Stimulated activated naive CD8-positive, alpha-beta T cell treated with anti-CD3 and anti-CD28 coated beads, Interleukin-15, amount 100 ng/mL, for 72 hours (primary cell): ENCODE results near the gene NCOA1.
"Not testable (repeated sequence)": the region's sequence is repeated elsewhere in the genome, so short reads cannot be mapped to it uniquely, and the experiment has no call there.

Source experiments
- ATAC-seq: fragments of 150-1000 bp; cut with Tn5 transposase; 2 replicates; pipeline ENCODE4 v1.10.0; 2021; ENCODE audit warnings: mild to moderate bottlenecking, moderate library complexity
- DNase-seq, 2 donors: peaks; one replicate each; pipeline ENCODE4 v3.0.0; 2021 to 2022
- H3K27ac Mint-ChIP-seq, 2 donors: one replicate each; pipeline ENCODE4 v1.8.0; 2022; ENCODE audit warnings: mild to moderate bottlenecking in 2 of 2, mixed read lengths in 2 of 2, moderate library complexity in 2 of 2
- H3K27me3 Mint-ChIP-seq: one replicate; pipeline ENCODE4 v1.8.0; 2022; ENCODE audit warnings: mixed read lengths
- H3K4me1 Mint-ChIP-seq: one replicate; pipeline ENCODE4 v1.8.0; 2022; ENCODE audit warnings: mild to moderate bottlenecking, mixed read lengths
- H3K4me3 Mint-ChIP-seq, 2 donors: one replicate each; pipeline ENCODE4 v1.8.0; 2022; ENCODE audit warnings: mild to moderate bottlenecking in 2 of 2, mixed read lengths in 2 of 2, moderate library complexity in 1 of 2
- H3K9me3 Mint-ChIP-seq, 2 donors: one replicate each; pipeline ENCODE4 v1.8.0; 2022; ENCODE audit warnings: mixed read lengths in 2 of 2

The NCOA1 gene

GRCh38 chr2:24638568-24638967 is 147.5 kb downstream of the NCOA1 start:
- Mint-ChIP-seq H3K27ac (no peak overlapping the region), H3K4me1 (peaks cover 27% of the 10 kb centered on the region), H3K27me3 (no peaks in the 10 kb centered on the region), H3K4me3 (no peak overlapping the region), H3K9me3 (peaks cover 9% of the 10 kb centered on the region in 2 donors)
- DNase-seq, result no peak
- ATAC-seq, result no peak

- ATAC-seq, result no peak
- H3K4me3 Mint-ChIP-seq, result no peak overlapping the region
- DNase-seq, result no peak
- H3K27me3 Mint-ChIP-seq, result no peaks in the 10 kb centered on the region
- peaks cover 27% of the 10 kb centered on the region for H3K4me1 Mint-ChIP-seq
- H3K9me3 Mint-ChIP-seq, result peaks cover 9% of the 10 kb centered on the region in 2 donors
- no peak overlapping the region for H3K27ac Mint-ChIP-seq
These were observed 151.3 kb downstream of the NCOA1 start for GRCh38 chr2:24642351-24642750.

GRCh38 chr2:24643051-24643450 is 152.0 kb downstream of the NCOA1 start:
- Mint-ChIP-seq H3K9me3 (peaks cover 7 to 8% of the 10 kb centered on the region in 2 donors), H3K27me3 (no peaks in the 10 kb centered on the region), H3K27ac (no peak overlapping the region), H3K4me3 (no peak overlapping the region), H3K4me1 (peaks cover 27% of the 10 kb centered on the region)
- DNase-seq (no peak), ATAC-seq (no peak)

GRCh38 chr2:24644032-24644431 is 153.0 kb downstream of the NCOA1 start:
- Mint-ChIP-seq H3K4me3 (no peak overlapping the region), H3K4me1 (peaks cover 19% of the 10 kb centered on the region), H3K27me3 (no peaks in the 10 kb centered on the region), H3K27ac (no peak overlapping the region), H3K9me3 (no peaks in the 10 kb centered on the region)
- no peak for DNase-seq
- no peak for ATAC-seq

GRCh38 chr2:24650997-24651642 is 160.1 kb downstream of the NCOA1 start:
- no peak for DNase-seq
- Mint-ChIP-seq H3K27ac (no peak overlapping the region), H3K4me1 (no peaks in the 10 kb centered on the region), H3K4me3 (no peak overlapping the region), H3K9me3 (peaks cover 0 to 5% of the 10 kb centered on the region in 2 donors), H3K27me3 (no peaks in the 10 kb centered on the region)
- ATAC-seq, result no peak

GRCh38 chr2:24651643-24652003 is 160.6 kb downstream of the NCOA1 start:
- no peak for DNase-seq
- H3K9me3 Mint-ChIP-seq, result peaks cover 0 to 5% of the 10 kb centered on the region in 2 donors
- H3K4me1 Mint-ChIP-seq, result no peaks in the 10 kb centered on the region
- H3K27ac Mint-ChIP-seq, result no peak overlapping the region
- no peaks in the 10 kb centered on the region for H3K27me3 Mint-ChIP-seq
- no peak for ATAC-seq
- no peak overlapping the region for H3K4me3 Mint-ChIP-seq

GRCh38 chr2:24652265-24653182 is 161.5 kb downstream of the NCOA1 start:
- ATAC-seq (no peak), DNase-seq (no peak)
- no peaks in the 10 kb centered on the region for H3K4me1 Mint-ChIP-seq
- H3K9me3 Mint-ChIP-seq, result peaks cover 0 to 5% of the 10 kb centered on the region in 2 donors
- H3K27me3 Mint-ChIP-seq, result no peaks in the 10 kb centered on the region
- peak overlapping the region in 1 of 2 donors; percentile 64 for H3K27ac Mint-ChIP-seq
- H3K4me3 Mint-ChIP-seq, result no peak overlapping the region

- Mint-ChIP-seq H3K27ac (no peak overlapping the region), H3K4me1 (peaks cover 6% of the 10 kb centered on the region), H3K9me3 (no peaks in the 10 kb centered on the region), H3K4me3 (no peak overlapping the region), H3K27me3 (no peaks in the 10 kb centered on the region)
- DNase-seq (no peak), ATAC-seq (no peak)
These were observed 166.8 kb downstream of the NCOA1 start for GRCh38 chr2:24657818-24658217.

- Mint-ChIP-seq H3K4me1 (peaks cover 6% of the 10 kb centered on the region), H3K9me3 (no peaks in the 10 kb centered on the region), H3K27me3 (no peaks in the 10 kb centered on the region), H3K27ac (peak overlapping the region in 1 of 2 donors; percentile 15), H3K4me3 (no peak overlapping the region)
- ATAC-seq (no peak), DNase-seq (no peak)
These were observed 167.6 kb downstream of the NCOA1 start for GRCh38 chr2:24658531-24659202.

- peaks cover 6% of the 10 kb centered on the region for H3K4me1 Mint-ChIP-seq
- no peaks in the 10 kb centered on the region for H3K9me3 Mint-ChIP-seq
- ATAC-seq (no peak), DNase-seq (no peak)
- no peak overlapping the region for H3K4me3 Mint-ChIP-seq
- H3K27me3 Mint-ChIP-seq, result no peaks in the 10 kb centered on the region
- no peak overlapping the region for H3K27ac Mint-ChIP-seq
These were observed 168.8 kb downstream of the NCOA1 start for GRCh38 chr2:24659862-24660261.

GRCh38 chr2:24667542-24667941 is 176.5 kb downstream of the NCOA1 start:
- H3K27ac Mint-ChIP-seq, result peak overlapping the region in 1 of 2 donors; percentile 42
- ATAC-seq, result no peak

GRCh38 chr2:24671230-24671629 is 180.2 kb downstream of the NCOA1 start:
- Mint-ChIP-seq H3K9me3 (no peaks in the 10 kb centered on the region), H3K27me3 (no peaks in the 10 kb centered on the region), H3K27ac (no peak overlapping the region), H3K4me3 (no peak overlapping the region), H3K4me1 (peaks cover 6% of the 10 kb centered on the region)
- no peak for DNase-seq
- no peak for ATAC-seq

More at GRCh38 chr2:24667542-24667941, 176.5 kb downstream of the NCOA1 start:
- Mint-ChIP-seq H3K9me3 (no peaks in the 10 kb centered on the region), H3K4me1 (peaks cover 3% of the 10 kb centered on the region), H3K4me3 (no peak overlapping the region), H3K27me3 (no peaks in the 10 kb centered on the region)
- DNase-seq, result no peak

- no peak for DNase-seq
- H3K4me3 Mint-ChIP-seq, result no peak overlapping the region
- H3K4me1 Mint-ChIP-seq, result peaks cover 6% of the 10 kb centered on the region
- H3K27me3 Mint-ChIP-seq, result no peaks in the 10 kb centered on the region
- no peaks in the 10 kb centered on the region for H3K9me3 Mint-ChIP-seq
- no peak for ATAC-seq
- H3K27ac Mint-ChIP-seq, result no peak overlapping the region
These were observed 181.5 kb downstream of the NCOA1 start for GRCh38 chr2:24672589-24672988.

GRCh38 chr2:24675338-24675737 is 184.3 kb downstream of the NCOA1 start:
- Mint-ChIP-seq H3K9me3 (no peaks in the 10 kb centered on the region), H3K27me3 (no peaks in the 10 kb centered on the region), H3K27ac (no peak overlapping the region), H3K4me1 (peaks cover 6% of the 10 kb centered on the region), H3K4me3 (no peak overlapping the region)
- no peak for ATAC-seq
- DNase-seq, result no peak

- no peaks in the 10 kb centered on the region for H3K27me3 Mint-ChIP-seq
- DNase-seq (no peak), ATAC-seq (no peak)
- H3K27ac Mint-ChIP-seq, result no peak overlapping the region
- no peaks in the 10 kb centered on the region for H3K9me3 Mint-ChIP-seq
- H3K4me1 Mint-ChIP-seq, result peaks cover 6% of the 10 kb centered on the region
- H3K4me3 Mint-ChIP-seq, result no peak overlapping the region
These were observed 185.4 kb downstream of the NCOA1 start for GRCh38 chr2:24676493-24676892.

- not testable (repeated sequence) for H3K27ac Mint-ChIP-seq, H3K4me1 Mint-ChIP-seq
These were observed 187.0 kb downstream of the NCOA1 start for GRCh38 chr2:24678066-24678465.

More at GRCh38 chr2:24678066-24678465, 187.0 kb downstream of the NCOA1 start:
- not testable (repeated sequence) for ATAC-seq, H3K9me3 Mint-ChIP-seq, DNase-seq, H3K27me3 Mint-ChIP-seq, H3K4me3 Mint-ChIP-seq
